GM12878 (cell line): ENCODE results near the gene PATJ. TPM values are rescaled to one million over a fixed set of nuclear protein-coding genes. Genes with fewer than 3 reads are reported as not detected.

Experiments
- ATAC-seq: fragments of 200-7000 bp; cut with Tn5 transposase; 3 replicates; pipeline ENCODE4 v1.9.1; 2020; ENCODE audit warnings: mild to moderate bottlenecking, moderate library complexity
- BruUV-seq: library from RNA; stranded (reverse); fragments of 400-500 nt; replicated peaks from 2 replicates; lab custom pipeline; 2021; lab: Mats Ljungman, UMichigan
- CTCF ChIA-PET: fragments of 300-600 bp; sonication (Branson Sonifier 250); formaldehyde crosslinking; extraction: SDS; loops from one replicate; lab custom pipeline; 2021; ENCODE audit warnings: inconsistent platforms; lab: Yijun Ruan, JAX
- POLR2A ChIA-PET: fragments of 350-600 bp; formaldehyde crosslinking; extraction: SDS; loops from one replicate; lab custom pipeline; 2021; ENCODE audit warnings: inconsistent platforms; lab: Charles Lee
- RAD21 ChIA-PET: fragments of 300-600 bp; sonication (Branson Sonifier 250); formaldehyde crosslinking; loops from one replicate; lab custom pipeline; 2023; ENCODE audit warnings: antibody characterized with exemption; ENCODE audit not compliant: unreplicated experiment; lab: Charles Lee
- SMC1A ChIA-PET: fragments of 300-600 bp; sonication (Branson Sonifier 250); formaldehyde crosslinking; loops from one replicate; lab custom pipeline; 2023; ENCODE audit not compliant: unreplicated experiment, uncharacterized antibody; lab: Charles Lee
- DNase-seq: peaks from one replicate; pipeline ENCODE4 v3.0.0-alpha.2; 2011; ENCODE audit warnings: low read depth, low spot score
- FAIRE-seq: peaks from 3 replicates; lab custom pipeline; 2011; peaks lifted over from hg19 to GRCh38; lab: Jason Lieb, UNC
- H2AFZ ChIP-seq: 2 replicates; pipeline ENCODE4 v1.6.0; 2011; ENCODE audit warnings: low read depth, low read length, control low read depth; ENCODE audit not compliant: control insufficient read depth
- H3K27ac ChIP-seq: 2 replicates; pipeline ENCODE4 v1.5.1; 2011; ENCODE audit warnings: control low read depth; ENCODE audit not compliant: control insufficient read depth, insufficient read depth
- H3K27me3 ChIP-seq, 2 experiments: replicated peaks in 1 of 2; 2 replicates each; pipeline versions ENCODE4 v1.6.0 to v1.6.1; 2011; ENCODE audit warnings: low read length in 1 of 2; ENCODE audit not compliant: control insufficient read depth in 2 of 2, insufficient read depth in 2 of 2
- H3K36me3 ChIP-seq, 2 experiments: 2 replicates each; pipeline ENCODE4 v1.5.1; 2011; ENCODE audit warnings: low read length in 1 of 2; ENCODE audit not compliant: control insufficient read depth in 2 of 2, insufficient read depth in 2 of 2
- H3K4me1 ChIP-seq: 2 replicates; pipeline ENCODE4 v1.6.1; 2011; ENCODE audit warnings: mild to moderate bottlenecking, low read length, moderate library complexity, mixed read lengths; ENCODE audit not compliant: control insufficient read depth, insufficient read depth
- H3K4me2 ChIP-seq: 2 replicates; pipeline ENCODE4 v1.6.0; 2011; ENCODE audit warnings: control low read depth; ENCODE audit not compliant: control insufficient read depth, insufficient read depth
- H3K4me3 ChIP-seq: fragments of 200-600 bp; sonication (generic); 2 replicates; pipeline ENCODE4 v1.5.1; 2016
- H3K79me2 ChIP-seq: 2 replicates; pipeline ENCODE4 v1.6.0; 2011; ENCODE audit warnings: low read length; ENCODE audit not compliant: control insufficient read depth, insufficient read depth
- H3K9ac ChIP-seq: 2 replicates; pipeline ENCODE4 v1.8.0; 2011; ENCODE audit warnings: low read length, control low read depth, mixed read lengths; ENCODE audit not compliant: control insufficient read depth, insufficient read depth
- H3K9me3 ChIP-seq: replicated peaks from 3 replicates; pipeline ENCODE4 v1.5.1; 2011; ENCODE audit warnings: mild to moderate bottlenecking, low read length; ENCODE audit not compliant: control insufficient read depth, insufficient read depth
- H4K20me1 ChIP-seq: 2 replicates; pipeline ENCODE4 v1.6.0; 2011; ENCODE audit not compliant: control insufficient read depth, insufficient read depth
- CUX1 ChIP-seq: IDR thresholded peaks from 2 replicates; pipeline ENCODE4 v1.6.1; 2012; ENCODE audit warnings: improper control_type of control experiment, low read depth, low read length; ENCODE audit not compliant: insufficient replicate concordance
- E2F4 ChIP-seq: IDR thresholded peaks from 2 replicates; pipeline ENCODE4 v1.6.1; 2012; ENCODE audit warnings: low read depth, low read length, improper control_type of control experiment
- IRF3 ChIP-seq: fragments of 450-650 bp; IDR thresholded peaks from 2 replicates; pipeline ENCODE4 v1.6.1; 2014; ENCODE audit warnings: mild to moderate bottlenecking
- MXI1 ChIP-seq: fragments of 150-350 bp; IDR thresholded peaks from 2 replicates; pipeline ENCODE4 v1.6.1; 2011; ENCODE audit warnings: low read depth, mild to moderate bottlenecking, inconsistent platforms, low read length, improper control_type of control experiment
- ZNF274 ChIP-seq: IDR thresholded peaks from one replicate; pipeline ENCODE4 v1.8.0; 2011; ENCODE audit not compliant: insufficient read length, insufficient read depth
- whole genome bisulfite sequencing: methylation state at CpG from one replicate; pipeline ENCODE4 v1.1.6; 2016; ENCODE audit warnings: low lambda C conversion rate; ENCODE audit not compliant: insufficient replicate concordance, insufficient coverage; ENCODE audit errors: missing lambda C conversion rate; 5-methylcytosine and 5-hydroxymethylcytosine counted together
- in situ Hi-C: fragments of 300-500 bp; cut with MboI; formaldehyde crosslinking; loops from 9 replicates; pipeline ENCODE4 v1.14.3; 2018; ENCODE audit warnings: mixed read lengths
- intact Hi-C: fragments of 100-400 bp; cut with micrococcal nuclease; formaldehyde crosslinking; loops from one replicate; pipeline ENCODE4 v1.14.2; 2022; ENCODE audit not compliant: unreplicated experiment
- polyA plus RNA-seq, 11 experiments: library from polyadenylated mRNA; depleted of rRNA in 4 of 11; unstranded in 6 of 11; stranded (reverse) in 5 of 11; fragments of >200 nt; fragmentation: Nextera tagmentation in 4 of 11; fragmentation: Illumina TruSeq in 1 of 11; extraction: Ambion mirVana in 4 of 11; extraction: Trizol in 1 of 11; gene quantifications; 1 replicate in 1 of 11; 2 replicates in 10 of 11; pipeline versions ENCODE4 v1.2.1 to v1.2.3, GENCODE V29; 2011 to 2016; ENCODE audit warnings: inconsistent platforms in 2 of 11, missing spikeins in 2 of 11, low read depth in 1 of 11
- total RNA-seq, 4 experiments: library from RNA; depleted of rRNA in 3 of 4; stranded (reverse); fragments of >200 nt in 3 of 4; fragmentation: Illumina TruSeq in 1 of 4; extraction: Trizol in 1 of 4; gene quantifications; 2 replicates each; pipeline versions ENCODE4 v1.2.1 to v1.2.3, GENCODE V29; 2013 to 2021

The PATJ gene
- total and polyA plus RNA-seq, 10 of the 15 experiments (the other 5 are each of a cell fraction or from before 2014, with no cell fraction given), result 2.8 to 13.9 (median 6.9) TPM

- WGBS, result 53% methylated on average over 4 of the region's 4 CpGs
- H3K36me3 ChIP-seq, result no peaks in the 10 kb centered on the region
- no peaks in the 10 kb centered on the region for H3K79me2 ChIP-seq
- DNase-seq (no peak), FAIRE-seq (no peak), ATAC-seq (no peak)
- no peak overlapping the region for H3K9ac ChIP-seq
- H3K4me3 ChIP-seq, result no peak overlapping the region
- no peak for TF ChIP-seq ZNF274
- no peak for TF ChIP-seq MXI1
- no peak for TF ChIP-seq CUX1
- TF ChIP-seq E2F4, result no peak
- TF ChIP-seq IRF3, result no peak
- SMC1A ChIA-PET, result interaction anchor here (1.5 kb wide), 1 partner anchor 8 kb away, joined by 3 read pairs; no protein-coding TSS in a partner anchor
- RAD21 ChIA-PET, result no interaction called here
- H3K27me3 ChIP-seq, result no peaks in the 10 kb centered on the region
- no peak overlapping the region for H2AFZ ChIP-seq
- H3K9me3 ChIP-seq, result no peaks in the 10 kb centered on the region
- no peaks in the 10 kb centered on the region for H4K20me1 ChIP-seq
- CTCF ChIA-PET, result interaction anchor here (0.6 kb wide), 1 partner anchor 1457 kb away, joined by 4 read pairs; no protein-coding TSS in a partner anchor
- no TSS peak for BruUV-seq
- POLR2A ChIA-PET, result no interaction called here
- H3K27ac ChIP-seq, result no peak overlapping the region
- intact Hi-C loops (no loop called here), in situ Hi-C loops (no loop called here)
- H3K4me1 ChIP-seq, result no peaks in the 10 kb centered on the region
- H3K4me2 ChIP-seq, result no peak overlapping the region
These were observed 292.5 kb downstream of the PATJ start for GRCh38 chr1:62034790-62035189.
